HepG2 (cell line): Measurements from ENCODE around the gene ADI1. TPM values are rescaled to one million over a fixed set of nuclear protein-coding genes. Genes with fewer than 3 reads are reported as not detected.

Source experiments
- ARNT ChIP-seq: fragments of 450-650 bp; IDR thresholded peaks from 2 replicates; pipeline ENCODE4 v1.6.1; 2017
- ATF6 ChIP-seq: sonication (generic); formaldehyde crosslinking; conservative IDR thresholded peaks from 2 replicates; pipeline ENCODE4 v1.4.0; 2020; ENCODE audit warnings: missing genetic modification reagents
- CEBPG ChIP-seq: IDR thresholded peaks from 2 replicates; pipeline ENCODE4 v1.6.1; 2016
- CHD4 ChIP-seq: fragments of 200-600 bp; sonication (generic); IDR thresholded peaks from 2 replicates; pipeline ENCODE4 v1.7.0; 2017; ENCODE audit warnings: mild to moderate bottlenecking, low read length, borderline replicate concordance
- ERF ChIP-seq: IDR thresholded peaks from 2 replicates; pipeline ENCODE4 v1.6.1; 2018; ENCODE audit warnings: missing biosample characterization, missing genetic modification reagents
- FOXA3 ChIP-seq: IDR thresholded peaks from 2 replicates; pipeline ENCODE4 v1.6.1; 2016; ENCODE audit warnings: missing genetic modification reagents, missing compliant biosample characterization
- FOXK2 ChIP-seq: fragments of 450-650 bp; IDR thresholded peaks from 2 replicates; pipeline ENCODE4 v1.6.1; 2016
- HMGA1 ChIP-seq: sonication (generic); formaldehyde crosslinking; conservative IDR thresholded peaks from 2 replicates; pipeline ENCODE4 v1.4.0; 2020; ENCODE audit warnings: missing genetic modification reagents
- MAZ ChIP-seq, 2 experiments: sonication (generic) in 1 of 2; formaldehyde crosslinking in 1 of 2; IDR thresholded peaks; 2 replicates each; pipeline versions ENCODE4 v1.5.0 to v1.6.1; 2012 to 2020; ENCODE audit warnings: low read depth in 2 of 2, mild to moderate bottlenecking in 2 of 2, borderline replicate concordance in 1 of 2, improper control_type of control experiment in 1 of 2, low read length in 1 of 2, missing genetic modification reagents in 1 of 2, moderate library complexity in 1 of 2
- MED8 ChIP-seq: sonication (generic); formaldehyde crosslinking; IDR thresholded peaks from 2 replicates; pipeline ENCODE4 v1.8.1; 2023; ENCODE audit warnings: mild to moderate bottlenecking, missing genetic modification reagents; ENCODE audit not compliant: insufficient replicate concordance
- MIER2 ChIP-seq: IDR thresholded peaks from 2 replicates; pipeline ENCODE4 v1.6.1; 2016; ENCODE audit warnings: missing biosample characterization, missing genetic modification reagents
- NAIF1 ChIP-seq: sonication (generic); formaldehyde crosslinking; IDR thresholded peaks from 2 replicates; pipeline ENCODE4 v1.5.0; 2020; ENCODE audit warnings: mild to moderate bottlenecking, missing genetic modification reagents, borderline replicate concordance
- POLR2AphosphoS5 ChIP-seq: IDR thresholded peaks from 2 replicates; pipeline ENCODE4 v1.6.1; 2012; ENCODE audit warnings: low read depth, low read length
- SMC3 ChIP-seq: IDR thresholded peaks from 2 replicates; pipeline ENCODE4 v1.6.1; 2011; ENCODE audit warnings: low read length, improper control_type of control experiment
- SPEN ChIP-seq: sonication (generic); formaldehyde crosslinking; IDR thresholded peaks from 2 replicates; pipeline ENCODE4 v1.5.1; 2020; ENCODE audit warnings: low read depth, mild to moderate bottlenecking, missing genetic modification reagents
- ZNF276 ChIP-seq: sonication (generic); formaldehyde crosslinking; IDR thresholded peaks from 2 replicates; pipeline ENCODE4 v1.4.0; 2020; ENCODE audit warnings: mild to moderate bottlenecking, low read depth, missing genetic modification reagents
- ZNF280B ChIP-seq: sonication (generic); formaldehyde crosslinking; IDR thresholded peaks from 2 replicates; pipeline ENCODE4 v1.5.0; 2020; ENCODE audit warnings: missing genetic modification reagents, mild to moderate bottlenecking, borderline replicate concordance
- ZNF441 ChIP-seq: sonication (generic); formaldehyde crosslinking; IDR thresholded peaks from 2 replicates; pipeline ENCODE4 v1.7.0; 2021; ENCODE audit warnings: missing genetic modification reagents, borderline replicate concordance
- ZNF501 ChIP-seq: sonication (generic); formaldehyde crosslinking; IDR thresholded peaks from 2 replicates; pipeline ENCODE4 v1.5.1; 2020; ENCODE audit warnings: mild to moderate bottlenecking, moderate library complexity, missing genetic modification reagents
- polyA plus RNA-seq, 8 experiments: library from polyadenylated mRNA; depleted of rRNA in 3 of 8; stranded (reverse) in 7 of 8; unstranded in 1 of 8; fragments of >200 nt; fragmentation: Illumina TruSeq in 4 of 8; extraction: Trizol in 4 of 8; gene quantifications; 2 replicates each; pipeline versions ENCODE4 v1.2.1 to v1.2.3, GENCODE V29; 2011 to 2016; ENCODE audit warnings: low read depth in 4 of 8, missing spikeins in 1 of 8, mixed read lengths in 1 of 8; ENCODE audit not compliant: insufficient read depth in 1 of 8
- total RNA-seq, 5 experiments: library from RNA; depleted of rRNA; stranded (reverse); fragments of >200 nt; fragmentation: Illumina TruSeq; extraction: Trizol; gene quantifications; 2 replicates each; pipeline ENCODE4 v1.2.3, GENCODE V29; 2016; ENCODE audit warnings: low read depth in 1 of 5
- TF ChIP-seq, protein P1 (sequence below): sonication (generic); formaldehyde crosslinking; IDR thresholded peaks from 2 replicates; pipeline ENCODE4 v1.5.0; 2020; ENCODE audit warnings: mild to moderate bottlenecking, low read depth, missing genetic modification reagents, borderline replicate concordance
- TF ChIP-seq, protein P2 (sequence below): sonication (generic); formaldehyde crosslinking; IDR thresholded peaks from 2 replicates; pipeline ENCODE4 v1.8.1; 2023; ENCODE audit warnings: mild to moderate bottlenecking, missing genetic modification reagents

Gene ADI1
- total and polyA plus RNA-seq, 2 of the 13 experiments (the other 11 are each of a cell fraction or from before 2014, with no cell fraction given): 28.7 to 123 TPM

- TF ChIP-seq HMGA1 (CRISPR knock-in tag): no peak
- peak; percentile 69 for TF ChIP-seq ZNF501 (CRISPR knock-in tag)
- TF ChIP-seq MED8 (CRISPR knock-in tag): no peak
- TF ChIP-seq MIER2 (CRISPR knock-in tag): no peak
- no peak; the same call in 1 of the 2 replicates for TF ChIP-seq ERF (CRISPR knock-in tag)
- TF ChIP-seq FOXA3 (CRISPR knock-in tag): 0 out of 2 replicates have a peak, but pooled peaks have one; percentile 19
- no peak for TF ChIP-seq CEBPG (CRISPR knock-in tag)
- TF ChIP-seq ZNF276 (CRISPR knock-in tag): no peak
- peak; percentile 61 for TF ChIP-seq POLR2AphosphoS5
- TF ChIP-seq SMC3: 0 out of 2 replicates have a peak, but pooled peaks have one; percentile 21
- no peak for TF ChIP-seq ARNT
- peak; percentile 77 for TF ChIP-seq ZNF441 (CRISPR knock-in tag)
- TF ChIP-seq ATF6 (CRISPR knock-in tag): no peak
- TF ChIP-seq, protein P1, sequence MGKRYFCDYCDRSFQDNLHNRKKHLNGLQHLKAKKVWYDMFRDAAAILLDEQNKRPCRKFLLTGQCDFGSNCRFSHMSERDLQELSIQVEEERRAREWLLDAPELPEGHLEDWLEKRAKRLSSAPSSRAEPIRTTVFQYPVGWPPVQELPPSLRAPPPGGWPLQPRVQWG (CRISPR knock-in tag): no peak
- TF ChIP-seq MAZ (IDR thresholded peaks at IDR 0.05; ENCODE audit: borderline replicate concordance, low read depth, low read length): no peak
- peak; percentile 75 for TF ChIP-seq MAZ (CRISPR knock-in tag; IDR thresholded peaks at IDR 0.05; ENCODE audit: low read depth)
- TF ChIP-seq, protein P2, sequence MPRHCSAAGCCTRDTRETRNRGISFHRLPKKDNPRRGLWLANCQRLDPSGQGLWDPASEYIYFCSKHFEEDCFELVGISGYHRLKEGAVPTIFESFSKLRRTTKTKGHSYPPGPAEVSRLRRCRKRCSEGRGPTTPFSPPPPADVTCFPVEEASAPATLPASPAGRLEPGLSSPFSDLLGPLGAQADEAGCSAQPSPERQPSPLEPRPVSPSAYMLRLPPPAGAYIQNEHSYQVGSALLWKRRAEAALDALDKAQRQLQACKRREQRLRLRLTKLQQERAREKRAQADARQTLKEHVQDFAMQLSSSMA (CRISPR knock-in tag): no peak
- TF ChIP-seq ZNF280B (CRISPR knock-in tag): no peak
- 0 out of 2 replicates have a peak, but pooled peaks have one; percentile 48 for TF ChIP-seq SPEN (CRISPR knock-in tag)
- peak; percentile 71; the same call in 1 of the 2 replicates for TF ChIP-seq NAIF1 (CRISPR knock-in tag)
- no peak for TF ChIP-seq FOXK2
- 0 out of 2 replicates have a peak, but pooled peaks have one; percentile 91 for TF ChIP-seq CHD4
Measured at GRCh38 chr2:3535794-3536681, 16.7 kb upstream of the ADI1 start (continued).
